C4-2B (cell line): ENCODE data around the gene LCTL.

ENCODE experiments used
- H3K27ac ChIP-seq: fragments of 450-650 bp; 2 replicates; pipeline ENCODE4 v1.5.1; 2017
- ZFX ChIP-seq: fragments of 450-650 bp; IDR thresholded peaks from 2 replicates; pipeline ENCODE4 v1.6.1; 2017
- TF ChIP-seq, protein P1 (sequence below): fragments of 450-650 bp; conservative IDR thresholded peaks from 2 replicates; pipeline ENCODE4 v1.5.1; 2017; ENCODE audit warnings: mild to moderate bottlenecking

LCTL gene

GRCh38 chr15:66588971-66589370 lies 23.2 kb upstream of the LCTL start:
- TF ChIP-seq, protein P1, sequence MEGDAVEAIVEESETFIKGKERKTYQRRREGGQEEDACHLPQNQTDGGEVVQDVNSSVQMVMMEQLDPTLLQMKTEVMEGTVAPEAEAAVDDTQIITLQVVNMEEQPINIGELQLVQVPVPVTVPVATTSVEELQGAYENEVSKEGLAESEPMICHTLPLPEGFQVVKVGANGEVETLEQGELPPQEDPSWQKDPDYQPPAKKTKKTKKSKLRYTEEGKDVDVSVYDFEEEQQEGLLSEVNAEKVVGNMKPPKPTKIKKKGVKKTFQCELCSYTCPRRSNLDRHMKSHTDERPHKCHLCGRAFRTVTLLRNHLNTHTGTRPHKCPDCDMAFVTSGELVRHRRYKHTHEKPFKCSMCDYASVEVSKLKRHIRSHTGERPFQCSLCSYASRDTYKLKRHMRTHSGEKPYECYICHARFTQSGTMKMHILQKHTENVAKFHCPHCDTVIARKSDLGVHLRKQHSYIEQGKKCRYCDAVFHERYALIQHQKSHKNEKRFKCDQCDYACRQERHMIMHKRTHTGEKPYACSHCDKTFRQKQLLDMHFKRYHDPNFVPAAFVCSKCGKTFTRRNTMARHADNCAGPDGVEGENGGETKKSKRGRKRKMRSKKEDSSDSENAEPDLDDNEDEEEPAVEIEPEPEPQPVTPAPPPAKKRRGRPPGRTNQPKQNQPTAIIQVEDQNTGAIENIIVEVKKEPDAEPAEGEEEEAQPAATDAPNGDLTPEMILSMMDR = no peak
- TF ChIP-seq ZFX = no peak
- H3K27ac ChIP-seq = no peak overlapping the region

GRCh38 chr15:66588537-66588936 lies 22.7 kb upstream of the LCTL start:
- TF ChIP-seq ZFX = no peak
- TF ChIP-seq, protein P1 = no peak
- no peak overlapping the region for H3K27ac ChIP-seq

- no peak overlapping the region for H3K27ac ChIP-seq
- TF ChIP-seq ZFX = no peak
- TF ChIP-seq, protein P1 = no peak
Observed at GRCh38 chr15:66587749-66588148, 22.0 kb upstream of the LCTL start.

DNA sequence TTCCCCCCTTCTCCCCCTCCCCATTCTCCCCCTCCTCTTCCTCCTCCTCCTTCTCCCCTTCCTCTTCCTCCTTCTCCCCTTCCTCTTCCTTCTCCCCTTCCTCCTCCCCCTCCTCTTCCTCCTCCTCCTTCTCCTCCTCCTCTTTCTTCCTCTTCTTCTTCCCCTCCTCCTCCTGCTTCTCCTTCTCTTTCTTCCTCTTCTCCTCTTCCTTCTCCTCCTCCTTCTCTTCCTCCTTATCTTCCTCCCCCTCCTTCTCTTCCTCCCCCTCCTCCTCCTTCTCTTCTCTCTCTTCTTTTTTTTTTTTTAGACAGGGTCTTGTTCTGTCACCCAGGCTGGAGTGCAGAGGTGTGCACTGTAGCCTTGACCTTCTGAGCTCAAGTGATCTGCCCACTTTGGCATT lies 21.2 kb upstream of the LCTL start:
- TF ChIP-seq, protein P1 = no peak
- TF ChIP-seq ZFX = no peak

GRCh38 chr15:66586155-66586976 lies 20.6 kb upstream of the LCTL start:
- no peak for TF ChIP-seq ZFX
- TF ChIP-seq, protein P1 = no peak
- H3K27ac ChIP-seq = peak overlapping the region; percentile 17; the same call in 1 of the 2 replicates

More for the DNA sequence above, 21.2 kb upstream of the LCTL start:
- no peak overlapping the region for H3K27ac ChIP-seq

- H3K27ac ChIP-seq = peak overlapping the region; percentile 75
Observed at GRCh38 chr15:66581972-66582537, 16.3 kb upstream of the LCTL start.

DNA sequence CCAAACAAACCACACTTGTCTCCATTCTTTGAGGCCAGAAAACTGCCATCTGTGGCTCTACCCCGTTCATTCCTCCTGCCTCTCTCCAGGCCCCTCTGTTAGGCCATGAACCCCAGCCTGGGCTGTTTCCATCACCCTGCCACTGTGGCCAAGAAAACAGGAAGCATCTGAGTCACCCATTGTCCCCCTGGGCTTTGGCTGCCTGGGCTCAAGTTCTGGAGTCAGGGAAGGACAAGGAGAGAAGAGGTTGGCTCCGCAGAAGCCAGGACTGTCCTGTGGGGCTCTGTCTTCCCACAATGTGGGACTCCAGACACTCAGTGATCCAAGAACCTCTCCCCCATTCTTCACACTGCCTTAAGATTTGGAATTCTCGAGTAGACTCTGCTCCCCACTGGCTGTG lies 14.8 kb upstream of the LCTL start:
- TF ChIP-seq, protein P1 = no peak
- H3K27ac ChIP-seq = peak overlapping the region; percentile 75

More at GRCh38 chr15:66581972-66582537, 16.3 kb upstream of the LCTL start:
- no peak for TF ChIP-seq ZFX
- TF ChIP-seq, protein P1 = no peak
